Hematopoietic multipotent progenitor cell treated with erythropoietin and hydrocortisone succinate and interleukin-3 and kit ligand, for 4 days (in vitro differentiated cells): ENCODE data around the gene ATP2B2.
A peak's percentile ranks its signal among the peaks of the same experiment; 100 is the strongest.

Source experiments
- DNase-seq: peaks from one replicate; pipeline ENCODE4 v3.0.0-alpha.2; 2015

The ATP2B2 gene

GRCh38 chr3:10338591-10339353 is 166.6 kb downstream of the ATP2B2 start:
- peak; percentile 83 for DNase-seq

GRCh38 chr3:10338164-10338470 is 167.3 kb downstream of the ATP2B2 start:
- DNase-seq: no peak

- DNase-seq: no peak
Measured at GRCh38 chr3:10337323-10338163, 167.8 kb downstream of the ATP2B2 start.

GRCh38 chr3:10336761-10337160 is 168.6 kb downstream of the ATP2B2 start:
- DNase-seq: no peak

- no peak for DNase-seq
Measured at GRCh38 chr3:10335871-10336622, 169.3 kb downstream of the ATP2B2 start.

- DNase-seq: no peak
Measured at GRCh38 chr3:10335190-10335738, 170.1 kb downstream of the ATP2B2 start.

- peak; percentile 24 for DNase-seq
Measured at GRCh38 chr3:10334459-10334858, 170.9 kb downstream of the ATP2B2 start.

- no peak for DNase-seq
Measured at GRCh38 chr3:10334042-10334441, 171.3 kb downstream of the ATP2B2 start.

- DNase-seq: no peak
Measured at GRCh38 chr3:10333349-10333650, 172.1 kb downstream of the ATP2B2 start.

- DNase-seq: no peak
Measured at GRCh38 chr3:10332481-10333348, 172.7 kb downstream of the ATP2B2 start.

- DNase-seq: no peak
Measured at GRCh38 chr3:10331320-10331719, 174.1 kb downstream of the ATP2B2 start.

- DNase-seq: no peak
Measured at GRCh38 chr3:10330319-10330718, 175.1 kb downstream of the ATP2B2 start.

- DNase-seq: no peak
Measured at GRCh38 chr3:10329495-10330015, 175.8 kb downstream of the ATP2B2 start.

GRCh38 chr3:10328460-10329071 is 176.8 kb downstream of the ATP2B2 start:
- DNase-seq: no peak

- DNase-seq: no peak
Measured at GRCh38 chr3:10327592-10327991, 177.8 kb downstream of the ATP2B2 start.

- DNase-seq: peak; percentile 71
Measured at GRCh38 chr3:10322352-10322710, 183.1 kb downstream of the ATP2B2 start.

GRCh38 chr3:10321630-10322351 is 183.6 kb downstream of the ATP2B2 start:
- DNase-seq: no peak

GRCh38 chr3:10320320-10320677 is 185.1 kb downstream of the ATP2B2 start:
- DNase-seq: no peak

- DNase-seq: no peak
Measured at GRCh38 chr3:10319804-10320203, 185.6 kb downstream of the ATP2B2 start.

GRCh38 chr3:10319251-10319650 is 186.1 kb downstream of the ATP2B2 start:
- DNase-seq: no peak

- DNase-seq: no peak
Measured at GRCh38 chr3:10317961-10318350, 187.4 kb downstream of the ATP2B2 start.
